ENCODE results near the gene UPK3A.

UPK3A gene

DNA sequence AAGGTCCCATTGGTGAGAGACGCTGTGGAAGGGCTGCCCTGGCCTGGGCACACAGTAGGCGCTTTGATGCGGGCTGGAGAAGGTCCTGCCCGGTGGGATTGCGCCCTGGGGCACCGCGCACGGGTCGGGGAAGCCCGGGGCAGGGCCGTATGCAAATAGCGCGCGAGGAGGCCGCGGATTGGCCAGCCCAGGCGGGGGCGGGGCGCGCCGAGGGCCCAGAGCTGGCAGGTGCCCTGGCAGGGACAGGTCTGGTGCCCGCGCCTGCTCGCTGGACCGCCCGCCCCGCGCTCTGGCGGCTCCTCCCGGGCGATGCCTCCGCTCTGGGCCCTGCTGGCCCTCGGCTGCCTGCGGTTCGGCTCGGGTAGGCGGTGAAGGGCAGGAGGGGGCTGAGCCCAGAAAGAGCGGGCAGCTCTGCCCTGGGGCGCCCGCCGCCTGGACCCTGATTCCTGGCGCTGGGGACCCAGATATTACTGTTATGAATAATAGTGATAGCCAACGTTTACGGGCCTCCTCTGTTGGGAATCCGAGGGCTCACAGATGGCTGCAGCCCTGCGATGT is at the start of gene UPK3A:
UPK3A (plus strand) TSS at position 245 of the 558 bp plus-strand sequence; CDS start at position 310, 65 bp downstream.
- DNase-seq (ENCODE audit: low spot score in 2 of 2): peak in 1 of 2 donors; percentile 22

DNA sequence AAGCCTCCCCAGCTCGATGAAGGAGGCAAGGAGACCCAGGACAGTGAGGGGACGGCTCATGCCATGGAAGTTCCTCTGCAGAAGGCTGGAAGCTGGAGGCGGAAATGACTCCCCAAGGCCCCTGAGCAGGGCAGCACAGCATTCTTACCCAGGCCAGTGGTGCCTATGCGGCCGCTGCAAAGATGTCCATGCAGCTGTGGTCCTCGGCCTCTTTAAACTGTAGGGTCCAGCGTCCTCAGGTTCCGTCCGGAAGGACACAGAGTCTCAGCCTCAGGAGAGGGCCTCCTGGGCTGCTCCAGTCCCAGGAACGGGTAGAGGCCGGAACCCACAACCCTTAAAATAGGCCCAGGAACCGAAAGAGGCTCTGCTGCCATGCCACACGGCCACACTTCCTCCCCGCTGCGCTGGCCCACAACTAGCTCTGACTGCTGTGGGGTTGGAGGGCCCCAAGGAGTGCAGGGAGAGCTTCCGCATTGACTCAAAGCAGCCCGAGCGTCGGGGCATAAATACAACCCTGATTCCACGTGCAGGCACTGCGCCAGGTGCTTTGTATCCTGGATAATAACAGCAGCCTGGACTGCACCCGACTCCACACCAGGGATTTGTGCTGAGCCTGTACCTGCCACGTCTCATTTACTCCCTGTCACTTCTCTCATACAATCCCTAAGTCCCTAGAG is 49.5 kb upstream of the UPK3A start:
- no peak for DNase-seq (ENCODE audit: low spot score in 2 of 2)

More for the DNA sequence above, at the start of gene UPK3A:
- H3K36me3 Mint-ChIP-seq: no peaks in the 10 kb centered on the region
- H3K4me1 Mint-ChIP-seq: no peaks in the 10 kb centered on the region
- ATAC-seq: peak; percentile 87
- no peaks in the 10 kb centered on the region for H3K9me3 Mint-ChIP-seq
- no peak within 1 kb of the TSS for H3K27ac Mint-ChIP-seq
- no peak within 1 kb of the TSS for H3K4me3 Mint-ChIP-seq

DNA sequence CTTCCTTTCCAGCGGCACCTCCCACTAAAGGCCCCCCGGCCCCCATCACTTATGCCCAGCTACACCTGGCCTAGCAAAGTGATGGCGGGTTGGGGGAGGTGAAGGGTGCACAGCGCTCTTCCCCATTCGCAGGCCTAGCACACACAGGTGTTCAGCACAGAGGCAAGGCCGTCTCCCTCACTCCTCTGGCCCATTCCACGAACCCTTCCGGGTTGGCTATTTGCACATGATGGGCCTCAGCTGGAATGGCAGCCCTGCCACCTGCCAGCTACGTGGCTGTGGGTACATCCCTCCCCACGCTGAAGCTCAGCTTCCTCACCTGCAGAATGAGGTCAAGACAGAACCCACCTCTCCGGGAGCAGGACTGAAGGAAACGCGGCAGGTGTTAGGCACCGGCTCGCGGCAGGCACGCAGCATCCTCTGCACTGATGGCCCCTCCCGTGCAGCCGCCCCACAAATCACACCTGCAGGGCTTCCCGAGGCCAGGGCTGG is 48.9 kb upstream of the UPK3A start:
- Mint-ChIP-seq H3K4me3 (peak overlapping the region; percentile 55), H3K36me3 (peaks cover 9% of the 10 kb centered on the region), H3K27ac (no peak overlapping the region)

More for the DNA sequence above, 49.5 kb upstream of the UPK3A start:
- Mint-ChIP-seq H3K4me1 (peaks cover 64% of the 10 kb centered on the region), H3K9me3 (no peaks in the 10 kb centered on the region), H3K27ac (no peak overlapping the region), H3K4me3 (peak overlapping the region; percentile 55), H3K36me3 (peaks cover 4% of the 10 kb centered on the region)
- peak; percentile 84 for ATAC-seq

DNA sequence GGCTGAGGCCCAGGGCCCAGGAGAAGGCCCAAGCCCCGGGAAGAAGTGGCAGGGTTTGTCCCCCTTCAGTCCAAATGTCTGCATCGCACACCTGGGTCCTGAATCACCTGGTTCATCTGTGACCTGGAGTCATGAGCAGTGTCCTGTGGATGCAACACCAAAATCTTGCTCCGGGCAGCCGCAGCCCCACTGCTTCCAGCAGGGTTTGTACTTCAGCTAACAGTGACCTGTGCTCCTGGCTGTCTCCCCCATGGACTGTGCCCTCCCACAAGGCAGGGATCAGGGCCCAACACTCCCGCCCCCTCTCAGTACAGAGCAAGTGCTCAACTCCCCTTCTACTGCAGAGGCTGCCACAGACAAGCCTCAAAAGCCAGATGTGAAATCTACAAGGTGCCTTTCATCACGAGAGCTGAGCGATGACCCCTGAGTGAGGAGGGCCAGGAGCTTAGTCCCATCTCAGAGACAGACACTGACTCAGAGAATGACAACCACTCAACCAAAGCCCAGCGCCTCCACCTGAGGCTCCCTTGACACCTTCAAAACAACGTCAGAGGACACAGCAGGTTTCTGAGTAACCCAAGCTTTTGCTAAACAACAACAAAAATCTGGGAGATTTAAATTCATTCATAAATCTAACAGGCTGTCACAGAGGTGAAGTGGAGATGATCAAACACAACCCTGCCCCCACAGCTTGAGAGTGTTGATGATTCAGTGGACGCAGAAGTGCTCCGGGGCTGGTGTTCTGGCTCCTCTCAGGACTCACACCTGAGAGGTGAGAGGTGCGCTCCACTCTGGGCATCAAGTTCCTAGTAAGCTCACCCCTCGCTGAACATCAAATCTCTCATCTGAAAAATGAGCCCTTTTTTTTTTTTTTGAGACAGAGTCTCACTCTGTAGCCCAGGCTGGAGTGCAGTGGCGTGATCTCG is 47.4 kb upstream of the UPK3A start:
- Mint-ChIP-seq H3K4me3 (no peak overlapping the region), H3K9me3 (no peaks in the 10 kb centered on the region), H3K27ac (peak overlapping the region; percentile 14), H3K36me3 (peaks cover 19% of the 10 kb centered on the region), H3K4me1 (peaks cover 70% of the 10 kb centered on the region)
- ATAC-seq (no peak), DNase-seq (ENCODE audit: low spot score in 2 of 2) (no peak)

More for the DNA sequence above, 48.9 kb upstream of the UPK3A start:
- Mint-ChIP-seq H3K9me3 (no peaks in the 10 kb centered on the region), H3K4me1 (peaks cover 65% of the 10 kb centered on the region)
- DNase-seq (ENCODE audit: low spot score in 2 of 2): no peak
- no peak for ATAC-seq

DNA sequence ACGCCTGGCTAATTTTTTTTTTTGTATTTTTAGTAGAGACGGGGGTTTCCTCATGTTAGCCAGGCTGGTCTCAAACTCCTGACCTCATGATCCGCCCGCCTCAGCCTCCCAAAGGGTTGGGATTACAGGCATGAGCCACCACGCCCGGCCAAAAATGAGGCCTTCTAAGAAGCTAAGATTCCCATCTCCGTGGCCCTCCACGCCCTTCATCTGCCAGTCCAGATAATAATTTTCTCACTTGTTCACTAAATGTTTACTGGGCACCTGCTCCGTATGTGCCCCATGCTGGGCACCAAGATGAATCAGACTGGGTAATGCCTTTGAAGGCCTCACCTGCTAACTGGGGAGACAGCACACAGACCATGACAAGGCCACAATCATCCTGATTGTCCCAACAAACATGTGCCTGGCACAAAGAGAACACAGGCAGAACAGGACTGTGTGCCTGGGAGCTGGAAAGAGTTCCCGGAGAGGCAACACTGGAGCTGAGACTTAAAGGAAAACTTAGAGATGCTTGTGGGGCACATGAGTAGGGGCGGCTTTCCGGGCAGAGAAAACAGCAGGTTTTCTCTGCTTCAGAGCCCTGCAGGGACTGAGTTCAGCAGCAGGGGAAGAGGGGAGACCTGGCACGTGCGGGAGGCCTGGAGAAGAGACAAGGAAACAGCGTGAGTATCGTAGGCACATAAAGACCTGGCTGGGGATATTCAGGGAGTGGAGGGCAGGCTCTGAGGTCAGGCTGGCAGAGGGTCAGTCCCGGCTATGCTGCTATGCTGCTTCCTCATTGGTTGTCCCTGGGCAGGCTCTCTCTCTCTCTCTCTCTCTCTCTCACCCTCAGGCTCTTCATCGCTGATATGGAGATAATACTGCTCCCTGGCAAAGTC is 46.4 kb upstream of the UPK3A start:
- ATAC-seq: no peak
- no peak overlapping the region for H3K27ac Mint-ChIP-seq
- no peaks in the 10 kb centered on the region for H3K9me3 Mint-ChIP-seq
- DNase-seq (ENCODE audit: low spot score in 2 of 2): no peak
- H3K4me1 Mint-ChIP-seq: peaks cover 60% of the 10 kb centered on the region
- peak overlapping the region; percentile 92 for H3K4me3 Mint-ChIP-seq
- peaks cover 19% of the 10 kb centered on the region for H3K36me3 Mint-ChIP-seq

DNA sequence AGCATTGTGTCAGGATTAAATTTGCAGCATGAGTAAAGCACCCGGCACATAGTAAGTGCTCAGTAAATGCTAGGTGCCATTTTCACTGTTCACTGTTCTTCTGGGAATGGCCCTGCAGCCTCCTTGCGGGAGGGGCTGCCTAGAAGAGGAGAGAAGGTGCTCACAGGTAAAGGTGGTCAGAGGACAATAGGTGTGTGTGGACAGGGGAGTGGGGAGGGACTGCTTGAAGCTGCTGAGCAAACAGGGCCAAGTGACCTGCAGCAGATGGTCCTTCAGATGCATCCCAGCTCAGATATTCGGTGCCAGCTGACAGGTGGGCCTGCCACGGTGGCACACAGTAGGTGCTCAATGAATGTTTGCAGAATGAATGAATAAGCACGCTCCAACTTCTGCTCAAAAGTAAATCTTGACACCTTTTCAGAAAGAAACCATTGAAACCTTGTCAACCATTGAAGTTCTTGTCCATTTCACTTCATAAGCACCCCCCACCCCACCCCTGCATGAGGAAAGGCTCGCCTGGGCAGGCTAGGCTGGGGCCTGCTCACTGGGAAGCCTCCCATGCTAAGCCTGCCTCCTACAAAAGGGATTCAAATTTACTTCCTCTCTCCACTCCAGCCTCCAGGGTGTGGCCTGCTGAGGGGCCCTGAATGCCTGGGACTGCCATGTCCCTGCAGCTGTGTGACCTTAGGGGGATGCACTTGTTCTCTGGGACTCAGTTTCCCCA is 45.6 kb upstream of the UPK3A start:
- peaks cover 54% of the 10 kb centered on the region for H3K4me1 Mint-ChIP-seq
- H3K4me3 Mint-ChIP-seq: peak overlapping the region; percentile 92
- ATAC-seq (no peak), DNase-seq (ENCODE audit: low spot score in 2 of 2) (no peak)
- peak overlapping the region; percentile 92 for H3K27ac Mint-ChIP-seq
- no peaks in the 10 kb centered on the region for H3K9me3 Mint-ChIP-seq
- peaks cover 19% of the 10 kb centered on the region for H3K36me3 Mint-ChIP-seq

DNA sequence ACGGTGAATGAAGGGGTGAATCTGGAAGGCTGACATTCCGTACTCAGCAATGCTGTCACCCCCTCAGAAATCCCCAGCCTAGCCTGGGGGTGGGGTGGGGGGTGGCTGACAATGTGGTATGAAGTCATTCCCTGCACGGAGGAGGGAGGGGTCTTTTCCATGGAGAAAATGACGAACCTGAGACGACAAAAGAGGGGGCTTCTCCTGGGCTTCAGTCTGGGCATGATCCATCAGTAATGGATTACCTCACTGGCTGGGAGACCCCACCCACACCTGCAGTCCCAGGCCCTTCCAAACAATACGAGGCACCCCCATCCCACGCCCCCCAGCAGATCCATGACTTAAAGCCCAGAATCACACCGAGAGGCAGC is 45.1 kb upstream of the UPK3A start:
- no peak for ATAC-seq
- Mint-ChIP-seq H3K36me3 (peaks cover 19% of the 10 kb centered on the region), H3K9me3 (no peaks in the 10 kb centered on the region), H3K27ac (peak overlapping the region; percentile 92), H3K4me1 (peaks cover 54% of the 10 kb centered on the region), H3K4me3 (peak overlapping the region; percentile 92)
- DNase-seq (ENCODE audit: low spot score in 2 of 2): no peak

DNA sequence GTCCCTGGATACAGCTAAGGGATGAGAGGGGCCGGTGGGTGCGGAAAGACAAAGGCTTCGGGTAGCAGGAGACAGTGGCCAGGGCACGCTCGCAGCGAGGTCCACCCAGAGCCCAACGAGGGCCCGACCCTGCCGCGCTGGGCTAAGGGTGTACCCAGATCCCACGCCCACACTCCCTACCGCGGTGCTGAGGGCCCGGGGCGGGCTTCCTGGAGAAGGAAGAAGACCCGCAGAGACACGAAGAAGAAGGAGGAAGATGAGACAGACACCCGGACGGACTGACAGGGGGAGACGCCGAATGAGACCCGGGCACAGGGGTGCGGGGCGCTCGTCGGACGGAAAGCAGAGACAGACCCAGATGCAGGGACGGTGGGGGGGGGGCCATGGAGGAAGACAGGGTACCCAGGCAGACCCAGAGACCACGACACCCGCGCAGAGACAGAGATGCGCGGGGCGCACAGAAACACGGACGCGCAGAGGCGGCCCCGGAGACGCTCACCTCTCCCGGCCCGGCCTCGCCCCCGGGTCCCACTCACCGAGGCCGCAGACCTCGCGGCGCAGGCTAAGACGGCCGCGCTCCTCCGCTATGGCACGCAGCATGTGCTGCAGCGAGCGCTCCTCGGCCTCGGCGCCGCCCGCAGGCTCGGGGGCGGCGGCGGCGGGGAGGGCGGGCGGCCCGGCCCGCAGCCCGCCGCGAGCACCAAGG is 44.5 kb upstream of the UPK3A start:
- DNase-seq (ENCODE audit: low spot score in 2 of 2): peak in 1 of 2 donors; percentile 70
- Mint-ChIP-seq H3K4me1 (peaks cover 53% of the 10 kb centered on the region), H3K36me3 (peaks cover 19% of the 10 kb centered on the region), H3K27ac (peak overlapping the region; percentile 92), H3K9me3 (no peaks in the 10 kb centered on the region), H3K4me3 (peak overlapping the region; percentile 92)
- ATAC-seq: peak; percentile 78

DNA sequence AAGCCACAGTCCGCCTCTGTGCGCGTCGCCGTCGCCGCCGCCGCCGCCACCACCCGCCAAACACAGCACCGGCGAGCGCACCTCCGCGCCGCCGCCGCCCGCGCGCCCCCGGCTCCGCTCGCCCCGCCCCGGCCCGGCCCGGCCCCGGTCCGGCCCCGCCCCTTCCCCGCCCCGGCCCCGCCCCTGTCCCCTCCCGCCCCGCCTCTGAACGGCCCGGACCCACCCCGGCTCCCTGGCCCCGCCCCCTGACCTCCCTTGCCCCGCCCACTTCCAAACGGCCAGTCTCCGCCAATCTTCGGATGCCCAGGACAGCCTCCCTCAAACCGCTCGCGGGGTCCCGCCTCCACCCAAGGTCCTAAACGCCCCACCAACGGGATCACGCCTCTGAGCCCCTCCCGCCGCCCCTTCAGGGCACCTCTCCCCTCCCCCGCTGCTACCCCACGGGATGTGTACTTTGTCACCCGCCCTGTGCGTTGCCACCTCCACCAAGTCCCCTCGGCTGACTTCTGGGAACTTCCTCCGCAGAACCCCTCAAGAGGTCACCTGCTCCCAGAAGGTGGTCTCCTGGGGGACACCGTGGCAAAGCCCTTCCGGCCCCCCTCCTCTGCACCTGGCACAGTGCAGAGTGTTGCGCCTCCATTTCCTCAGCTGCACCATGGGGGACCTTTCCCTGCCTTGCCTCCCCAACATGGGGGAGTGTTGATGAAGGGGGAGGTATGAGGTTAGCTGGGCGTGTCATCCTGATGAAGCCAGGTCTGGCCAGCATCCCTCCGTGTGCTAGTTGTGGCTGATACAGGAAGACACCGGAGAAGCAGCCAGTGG is 43.7 kb upstream of the UPK3A start, which contains the start of gene KIAA0930:
KIAA0930 (minus strand) TSS at position 85 of the 822 bp plus-strand sequence. CDS start 191 bp downstream, outside the sequence.
- Mint-ChIP-seq H3K36me3 (peaks cover 19% of the 10 kb centered on the region), H3K4me3 (peak within 1 kb of the TSS; percentile 92), H3K27ac (peak within 1 kb of the TSS; percentile 92), H3K4me1 (peaks cover 48% of the 10 kb centered on the region), H3K9me3 (no peaks in the 10 kb centered on the region)
- ATAC-seq (peak; percentile 74), DNase-seq (ENCODE audit: low spot score in 2 of 2) (peak; percentile 69 to 93)

DNA sequence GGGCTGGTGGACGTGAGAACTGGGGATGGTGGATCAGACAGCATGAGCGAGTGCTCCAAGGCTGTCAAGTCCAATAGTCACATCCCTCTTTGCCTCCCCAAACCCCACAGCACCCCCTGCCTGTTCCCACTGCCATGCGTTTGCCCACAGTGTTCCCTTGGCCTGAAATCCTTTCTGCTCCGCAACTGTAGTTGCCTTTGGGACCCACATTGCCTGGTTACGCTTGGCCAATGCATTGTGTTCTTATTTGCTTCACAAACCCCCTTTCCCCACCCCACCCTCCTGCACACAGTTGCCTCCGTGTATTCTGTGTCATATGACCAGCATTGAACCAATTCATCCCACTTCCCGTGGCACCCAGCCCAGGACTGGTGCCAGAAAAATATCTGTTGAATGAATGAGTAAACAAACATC is 42.0 kb upstream of the UPK3A start:
- ATAC-seq: no peak
- peaks cover 53% of the 10 kb centered on the region for H3K4me1 Mint-ChIP-seq
- no peak overlapping the region for H3K4me3 Mint-ChIP-seq
- H3K9me3 Mint-ChIP-seq: no peaks in the 10 kb centered on the region
- H3K36me3 Mint-ChIP-seq: peaks cover 19% of the 10 kb centered on the region
- DNase-seq (ENCODE audit: low spot score in 2 of 2): no peak
- H3K27ac Mint-ChIP-seq: peak overlapping the region; percentile 20

DNA sequence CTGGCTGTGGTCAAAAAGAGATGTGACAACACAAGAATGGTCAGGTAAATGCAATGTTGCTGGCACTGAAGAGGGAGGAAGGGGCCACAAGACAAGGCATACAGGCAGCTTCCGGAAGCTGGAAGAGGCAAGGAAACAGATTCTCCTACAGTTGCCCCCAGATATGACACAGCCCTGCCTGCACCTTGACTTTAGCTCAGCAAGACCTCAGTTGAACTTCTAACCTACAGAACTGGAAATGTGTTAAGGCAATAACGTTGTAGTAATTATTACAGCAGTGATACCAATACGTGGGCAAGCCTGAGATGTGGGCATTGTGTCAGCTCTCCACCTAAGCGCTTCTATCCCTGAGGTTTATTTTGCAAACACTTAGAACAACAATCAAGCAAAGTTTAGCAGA is 39.8 kb upstream of the UPK3A start:
- Mint-ChIP-seq H3K4me1 (peaks cover 45% of the 10 kb centered on the region), H3K9me3 (no peaks in the 10 kb centered on the region), H3K27ac (no peak overlapping the region), H3K36me3 (peaks cover 18% of the 10 kb centered on the region), H3K4me3 (no peak overlapping the region)
- no peak for ATAC-seq
- DNase-seq (ENCODE audit: low spot score in 2 of 2): no peak

DNA sequence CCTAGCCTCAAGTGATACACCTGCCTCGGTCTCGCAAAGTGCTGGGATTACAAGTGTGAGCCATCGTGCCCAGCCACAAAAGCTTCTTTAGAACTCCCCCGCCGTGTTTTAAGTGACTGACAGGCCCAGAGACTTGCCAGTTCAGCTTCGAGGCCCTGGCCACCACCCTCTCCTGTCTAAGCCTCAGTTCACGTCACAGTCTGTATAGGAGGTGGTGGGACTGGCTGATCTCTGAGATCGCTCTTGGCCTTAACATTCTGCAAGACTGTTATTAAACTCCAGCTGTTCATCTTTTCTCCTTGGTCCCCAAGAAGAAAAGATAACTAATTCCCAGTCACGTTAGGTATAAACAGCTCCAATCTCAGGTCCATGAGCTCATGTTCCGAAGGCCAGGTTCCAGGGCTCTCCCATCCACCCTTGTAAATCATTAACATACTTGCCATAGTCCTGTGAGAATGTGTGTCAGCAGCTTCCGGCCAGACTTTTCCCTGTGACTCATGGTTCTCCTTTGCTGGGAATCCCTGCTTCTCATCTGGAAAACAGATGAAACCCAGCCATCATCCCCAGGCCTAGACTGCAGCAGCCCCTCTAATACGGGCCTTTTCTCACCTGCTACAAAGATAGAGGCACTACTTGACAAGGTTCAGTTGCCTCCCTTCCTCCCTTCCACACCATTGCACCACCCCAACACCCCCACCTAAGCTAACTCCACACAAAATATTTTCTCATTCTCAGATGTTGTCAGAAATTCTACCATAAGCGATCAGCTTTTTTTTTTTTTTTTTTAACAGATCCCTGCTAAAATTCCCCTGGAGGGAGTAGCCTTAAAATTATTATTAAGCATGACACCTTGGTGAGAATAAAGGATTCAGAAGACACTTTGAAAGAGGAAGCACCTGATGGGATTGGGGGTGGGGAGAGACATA is 38.4 kb upstream of the UPK3A start:
- ATAC-seq: no peak
- H3K4me1 Mint-ChIP-seq: peaks cover 40% of the 10 kb centered on the region
- H3K36me3 Mint-ChIP-seq: peaks cover 6% of the 10 kb centered on the region
- no peak for DNase-seq (ENCODE audit: low spot score in 2 of 2)
- no peaks in the 10 kb centered on the region for H3K9me3 Mint-ChIP-seq
- H3K27ac Mint-ChIP-seq: peak overlapping the region; percentile 57
- peak overlapping the region; percentile 18 for H3K4me3 Mint-ChIP-seq

Data from stimulated activated effector memory CD8-positive, alpha-beta T cell treated with anti-CD3 and anti-CD28 coated beads, Interleukin-12 subunit alpha, Interleukin-12 subunit beta, amount 100 ng/mL, for 72 hours (primary cell).